ENCODE measurements around the gene SH3TC2. TPM values are rescaled to one million over a fixed set of nuclear protein-coding genes. Genes with fewer than 3 reads are reported as not detected.

SH3TC2 gene
- total and polyA plus RNA-seq, 10 of the 15 experiments (the other 5 are each of a cell fraction or from before 2014, with no cell fraction given): not detected

- no peak for TF ChIP-seq ZBTB4 (CRISPR knock-in tag; IDR thresholded peaks at IDR 0.05)
- TF ChIP-seq SREBF1 (IDR thresholded peaks at IDR 0.05; ENCODE audit: low read length): no peak
These were observed 1.1 kb upstream of the SH3TC2 start (continued) for GRCh38 chr5:149063896-149064478.

DNA sequence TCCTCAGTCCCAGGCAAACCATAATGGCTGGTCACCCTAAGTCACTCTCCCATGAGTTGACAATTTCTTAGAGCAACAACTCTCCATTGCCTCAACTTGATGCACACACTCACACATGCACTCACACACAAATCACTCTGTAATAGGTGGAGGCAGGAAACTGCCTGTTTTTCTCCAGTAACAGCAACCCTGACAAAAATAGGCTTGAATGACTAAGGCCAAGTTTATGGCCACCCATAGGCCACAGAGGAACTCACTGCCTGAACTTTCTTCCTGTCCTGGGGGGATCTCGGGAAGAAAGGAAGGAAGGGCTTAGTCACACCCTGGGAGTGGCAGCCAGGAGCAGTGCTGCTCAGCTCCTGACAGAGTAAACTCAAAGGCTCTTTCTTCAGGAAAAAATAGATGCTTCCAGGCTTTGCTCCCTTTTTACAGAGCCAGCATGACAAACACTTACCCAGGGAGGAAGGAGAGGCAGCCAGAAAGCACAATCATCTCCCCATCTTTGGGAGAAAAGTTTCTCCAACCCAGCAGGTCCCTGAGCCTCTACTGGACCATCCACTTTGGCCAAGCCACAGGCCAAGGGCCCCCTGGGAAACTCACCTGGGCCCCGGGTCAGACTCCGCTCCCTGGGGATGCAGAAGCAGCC is 368 bp downstream of the SH3TC2 start:
- in situ Hi-C loops (cut with MboI) (no loop called here), intact Hi-C loops (cut with micrococcal nuclease; ENCODE audit: unreplicated experiment) (no loop called here)
- ChIA-PET SMC1A (ENCODE audit: uncharacterized antibody, unreplicated experiment) (no interaction called here), POLR2A (no interaction called here), CTCF (no interaction called here), RAD21 (ENCODE audit: unreplicated experiment) (no interaction called here)
- H2AFZ ChIP-seq (ENCODE audit: control insufficient read depth, low read depth, low read length): no peak overlapping the region
- H3K36me3 ChIP-seq (ENCODE audit: control insufficient read depth in 2 of 2, insufficient read depth in 2 of 2, low read length in 1 of 2): no peaks in the 10 kb centered on the region
- no peak overlapping the region for H3K27ac ChIP-seq (ENCODE audit: control insufficient read depth, insufficient read depth)
- TF ChIP-seq CREB1 (IDR thresholded peaks at IDR 0.05; ENCODE audit: low read depth): no peak
- TF ChIP-seq MYC (IDR thresholded peaks at IDR 0.05; ENCODE audit: insufficient read depth, insufficient read length, insufficient replicate concordance, low read length, severe bottlenecking): no peak
- no peak for TF ChIP-seq NBN (IDR thresholded peaks at IDR 0.05)
- TF ChIP-seq ZBED1 (IDR thresholded peaks at IDR 0.05; ENCODE audit: borderline replicate concordance): no peak
- no peak for TF ChIP-seq TAF1 (IDR thresholded peaks at IDR 0.05; ENCODE audit: borderline replicate concordance, low read depth, low read length)
- TF ChIP-seq RUNX3 (IDR thresholded peaks at IDR 0.05; ENCODE audit: low read length): no peak
- TF ChIP-seq TARDBP (IDR thresholded peaks at IDR 0.05; ENCODE audit: borderline replicate concordance): no peak
- no peak for TF ChIP-seq MXI1 (IDR thresholded peaks at IDR 0.05; ENCODE audit: low read depth, low read length)
- no peak for TF ChIP-seq NRF1 (conservative IDR thresholded peaks at IDR 0.05; ENCODE audit: low read depth, low read length)
- TF ChIP-seq MYB (IDR thresholded peaks at IDR 0.05; ENCODE audit: borderline replicate concordance, low read depth, low read length): no peak
- no peak for TF ChIP-seq FOXM1 (IDR thresholded peaks at IDR 0.05; ENCODE audit: low read depth, low read length)
- no peak for TF ChIP-seq IRF4 (IDR thresholded peaks at IDR 0.05; ENCODE audit: low read depth, low read length)
- no peak for TF ChIP-seq KAT2A (conservative IDR thresholded peaks at IDR 0.05; ENCODE audit: control insufficient read depth, low read depth, low read length)
- TF ChIP-seq SREBF1 (IDR thresholded peaks at IDR 0.05; ENCODE audit: low read length): no peak
- no peak for TF ChIP-seq CBX3 (IDR thresholded peaks at IDR 0.05; ENCODE audit: borderline replicate concordance, low read depth)
- H4K20me1 ChIP-seq (ENCODE audit: control insufficient read depth, insufficient read depth): no peaks in the 10 kb centered on the region
- no peak overlapping the region for H3K9ac ChIP-seq (ENCODE audit: control insufficient read depth, insufficient read depth, low read length)
- DNase-seq (ENCODE audit: low read depth, low spot score): no peak
- no peak overlapping the region for H3K4me3 ChIP-seq
- H3K9me3 ChIP-seq (replicated peaks; ENCODE audit: control insufficient read depth, insufficient read depth, low read length): no peaks in the 10 kb centered on the region
- H3K27me3 ChIP-seq (replicated peaks in 1 of 2; ENCODE audit: control insufficient read depth in 2 of 2, insufficient read depth in 2 of 2, low read length in 1 of 2): no peaks in the 10 kb centered on the region; a peak in 1 of 4 replicates
- ATAC-seq: no peak
- WGBS (ENCODE audit: insufficient coverage, insufficient replicate concordance, low lambda C conversion rate, missing lambda C conversion rate): 28% methylated on average over 3 of the region's 3 CpGs
- FAIRE-seq: no peak
- H3K4me2 ChIP-seq (ENCODE audit: control insufficient read depth, insufficient read depth): no peak overlapping the region
- H3K79me2 ChIP-seq (ENCODE audit: control insufficient read depth, insufficient read depth, low read length): no peaks in the 10 kb centered on the region
- no peaks in the 10 kb centered on the region for H3K4me1 ChIP-seq (ENCODE audit: control insufficient read depth, insufficient read depth, low read length)
- BruUV-seq (replicated peaks): no TSS peak

Measured in GM12878 (cell line).